Dedifferentiated amniotic fluid mesenchymal stem cell (primary cell): Measurements from ENCODE around the gene PGAM2.

Experiments used
- DNase-seq: peaks from one replicate; pipeline ENCODE4 v3.0.0-alpha.2; 2016; ENCODE audit errors: extremely low spot score

PGAM2 gene

GRCh38 chr7:44065431-44066110 is at the start of gene PGAM2:
Gene PGAM2, minus strand, starts transcription at chr7:44065567. Its CDS starts 38 bp downstream, at chr7:44065529.
- no peak for DNase-seq

- DNase-seq = no peak
Measured at GRCh38 chr7:44114586-44115310, 49.4 kb upstream of the PGAM2 start.

- no peak for DNase-seq
Measured at GRCh38 chr7:44113764-44114354, 48.5 kb upstream of the PGAM2 start.

- no peak for DNase-seq
Measured at GRCh38 chr7:44112997-44113763, 47.8 kb upstream of the PGAM2 start.

DNA sequence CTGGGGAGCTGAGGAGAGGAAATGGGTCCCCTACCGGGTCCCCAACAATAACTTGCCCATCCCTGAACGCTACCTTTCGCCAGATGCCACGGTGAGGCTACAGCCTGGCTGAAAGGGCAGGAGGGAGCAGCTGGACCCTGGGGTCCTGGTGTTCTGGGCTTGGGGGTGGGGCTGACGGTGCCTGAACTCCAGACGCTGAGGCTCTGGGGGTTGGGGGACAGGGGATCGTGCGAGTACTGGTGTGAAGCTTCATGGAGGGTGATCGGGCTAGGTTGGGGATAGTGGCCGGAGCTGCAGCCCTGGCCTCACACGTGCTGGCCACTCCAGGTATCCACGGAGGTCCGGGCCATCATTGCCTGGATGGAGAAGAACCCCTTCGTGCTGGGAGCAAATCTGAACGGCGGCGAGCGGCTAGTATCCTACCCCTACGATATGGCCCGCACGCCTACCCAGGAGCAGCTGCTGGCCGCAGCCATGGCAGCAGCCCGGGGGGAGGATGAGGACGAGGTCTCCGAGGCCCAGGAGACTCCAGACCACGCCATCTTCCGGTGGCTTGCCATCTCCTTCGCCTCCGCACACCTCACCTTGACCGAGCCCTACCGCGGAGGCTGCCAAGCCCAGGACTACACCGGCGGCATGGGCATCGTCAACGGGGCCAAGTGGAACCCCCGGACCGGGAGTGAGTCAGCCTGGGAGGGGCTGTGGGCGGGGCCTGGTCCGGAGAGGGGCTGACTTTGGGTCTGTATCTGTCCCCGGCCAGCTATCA is 47.0 kb upstream of the PGAM2 start:
- no peak for DNase-seq

DNA sequence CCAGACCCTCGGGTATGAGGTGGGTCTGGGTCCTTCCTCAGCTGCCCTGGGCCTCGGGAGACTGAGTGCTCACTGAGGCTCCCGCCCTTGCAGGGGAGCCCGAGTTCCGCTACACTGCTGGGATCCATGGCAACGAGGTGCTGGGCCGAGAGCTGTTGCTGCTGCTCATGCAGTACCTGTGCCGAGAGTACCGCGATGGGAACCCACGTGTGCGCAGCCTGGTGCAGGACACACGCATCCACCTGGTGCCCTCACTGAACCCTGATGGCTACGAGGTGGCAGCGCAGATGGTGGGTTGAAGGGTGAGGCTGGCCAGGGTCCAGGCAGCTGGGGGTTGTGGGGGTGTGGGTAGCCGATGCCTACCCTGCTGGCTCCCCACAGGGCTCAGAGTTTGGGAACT is 46.4 kb upstream of the PGAM2 start:
- no peak for DNase-seq

- DNase-seq = no peak
Measured at GRCh38 chr7:44110719-44111635, 45.6 kb upstream of the PGAM2 start.

DNA sequence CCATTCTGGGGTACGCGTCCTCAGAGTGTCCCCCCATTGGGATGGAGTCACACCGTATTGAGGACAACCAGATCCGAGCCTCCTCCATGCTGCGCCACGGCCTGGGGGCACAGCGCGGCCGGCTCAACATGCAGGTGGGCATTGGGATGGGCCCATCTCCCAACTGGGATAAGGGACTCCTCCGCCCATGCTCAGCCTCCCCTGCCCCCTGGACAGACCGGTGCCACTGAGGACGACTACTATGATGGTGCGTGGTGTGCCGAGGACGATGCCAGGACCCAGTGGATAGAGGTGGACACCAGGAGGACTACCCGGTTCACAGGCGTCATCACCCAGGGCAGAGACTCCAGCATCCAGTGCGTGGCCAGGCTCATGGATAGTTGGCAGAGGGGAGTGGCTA is 44.6 kb upstream of the PGAM2 start:
- no peak for DNase-seq

DNA sequence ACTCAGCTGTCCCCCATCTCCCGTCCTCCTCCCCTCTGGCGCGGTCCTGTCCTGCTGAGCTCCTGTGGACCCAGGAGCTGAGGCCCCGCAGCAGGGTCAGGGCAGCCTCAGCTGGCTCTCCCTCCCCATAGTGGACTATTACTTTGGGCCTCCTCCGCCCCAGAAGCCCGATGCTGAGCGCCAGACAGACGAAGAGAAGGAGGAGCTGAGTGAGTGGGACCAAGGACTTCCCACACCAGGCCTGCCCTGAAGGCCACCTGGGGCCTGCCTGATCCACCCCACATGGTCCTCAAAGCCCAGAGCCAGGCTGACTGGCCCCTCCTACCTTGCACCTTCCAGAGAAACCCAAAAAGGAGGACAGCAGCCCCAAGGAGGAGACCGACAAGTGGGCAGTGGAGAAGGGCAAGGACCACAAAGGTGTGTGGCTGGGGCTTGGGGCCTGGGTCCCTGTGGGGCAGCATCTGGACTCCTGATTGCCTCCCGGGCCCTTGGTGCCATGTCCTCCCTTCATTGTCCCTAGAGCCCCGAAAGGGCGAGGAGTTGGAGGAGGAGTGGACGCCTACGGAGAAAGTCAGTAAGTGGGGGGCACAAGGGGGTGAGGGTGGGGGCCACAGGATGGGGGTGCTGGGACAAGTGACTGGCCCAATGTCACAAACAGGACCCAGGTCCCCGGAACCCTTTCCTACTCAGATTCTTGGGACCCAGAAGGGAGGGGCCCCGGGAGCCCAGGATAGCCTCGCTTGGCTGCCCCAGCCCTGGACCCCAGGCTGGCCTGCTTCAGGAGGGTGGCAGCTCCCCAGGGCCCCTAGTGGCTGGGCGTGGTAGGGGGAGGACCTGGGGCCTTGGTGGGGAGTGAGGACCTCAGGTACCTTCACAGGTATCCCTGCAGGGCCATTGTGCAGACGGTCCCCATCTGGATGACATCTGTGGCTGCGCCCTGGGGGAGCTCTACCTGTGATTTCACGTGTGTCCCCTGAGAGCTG is 43.7 kb upstream of the PGAM2 start:
- no peak for DNase-seq

GRCh38 chr7:44107961-44108767 is 42.8 kb upstream of the PGAM2 start:
- no peak for DNase-seq

DNA sequence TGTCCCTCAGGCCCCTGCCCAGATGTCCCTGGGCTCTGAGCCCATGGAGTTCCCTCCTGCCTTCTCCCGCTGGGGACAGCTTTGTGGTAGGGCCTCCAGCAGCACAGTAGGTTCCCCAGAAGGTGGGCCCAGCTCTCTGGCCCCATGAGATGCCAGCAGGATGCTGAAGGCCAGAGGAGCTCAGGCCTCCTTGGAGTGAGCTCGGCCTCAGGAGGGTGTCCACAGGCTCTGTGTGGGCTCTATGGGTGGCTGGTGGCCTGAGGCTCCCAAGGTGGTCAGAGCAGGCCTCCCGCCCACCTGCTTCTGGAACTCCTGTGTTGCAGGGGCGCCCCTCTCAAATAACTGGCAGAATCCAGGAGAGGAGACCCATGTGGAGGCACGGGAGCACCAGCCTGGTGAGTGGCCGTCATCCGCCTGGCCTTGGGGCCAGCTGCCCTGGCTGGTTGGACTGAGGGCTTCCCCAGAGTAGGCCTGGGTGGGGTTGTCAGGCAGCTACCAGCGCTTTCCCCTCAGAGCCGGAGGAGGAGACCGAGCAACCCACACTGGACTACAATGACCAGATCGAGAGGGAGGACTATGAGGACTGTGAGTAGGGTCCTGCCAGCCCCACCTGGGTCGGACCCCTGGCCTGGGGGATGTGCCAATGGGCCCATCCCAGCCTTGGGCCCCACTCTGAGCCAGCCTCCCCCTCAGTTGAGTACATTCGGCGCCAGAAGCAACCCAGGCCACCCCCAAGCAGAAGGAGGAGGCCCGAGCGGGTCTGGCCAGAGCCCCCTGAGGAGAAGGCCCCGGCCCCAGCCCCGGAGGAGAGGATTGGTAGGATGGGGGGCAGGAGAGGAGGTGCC is 42.0 kb upstream of the PGAM2 start:
- no peak for DNase-seq

DNA sequence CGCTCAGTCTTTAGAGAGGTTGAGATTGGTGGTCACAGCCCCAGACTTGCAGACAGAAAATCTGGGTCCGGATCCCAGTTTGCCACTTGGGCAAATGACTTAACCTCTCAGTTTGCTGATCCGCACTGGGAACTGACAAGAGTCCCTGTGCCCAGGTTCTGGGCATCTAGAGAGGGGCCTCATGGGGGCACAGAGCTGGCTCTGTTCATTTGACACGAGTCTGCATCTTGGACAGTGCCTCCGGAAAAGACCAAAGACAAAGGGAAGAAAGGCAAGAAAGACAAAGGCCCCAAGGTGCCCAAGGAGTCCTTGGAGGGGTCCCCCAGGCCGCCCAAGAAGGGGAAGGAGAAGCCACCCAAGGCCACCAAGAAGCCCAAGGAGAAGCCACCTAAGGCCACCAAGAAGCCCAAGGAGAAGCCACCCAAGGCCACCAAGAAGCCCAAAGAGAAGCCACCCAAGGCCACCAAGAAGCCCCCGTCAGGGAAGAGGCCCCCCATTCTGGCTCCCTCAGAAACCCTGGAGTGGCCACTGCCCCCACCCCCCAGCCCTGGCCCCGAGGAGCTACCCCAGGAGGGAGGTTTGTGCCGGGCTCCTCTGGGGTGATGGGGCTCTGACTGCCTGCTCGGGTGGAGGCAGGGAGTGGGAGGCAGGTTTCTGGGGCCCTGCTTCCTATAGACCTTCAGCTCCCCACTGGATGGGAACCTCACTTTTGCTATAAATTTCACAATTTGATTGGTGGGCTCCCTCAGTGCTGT is 41.1 kb upstream of the PGAM2 start:
- DNase-seq = no peak

GRCh38 chr7:44105832-44106231 is 40.5 kb upstream of the PGAM2 start:
- no peak for DNase-seq

- DNase-seq = peak; percentile 30
Measured at GRCh38 chr7:44104860-44105771, 39.7 kb upstream of the PGAM2 start.
